Keratinocyte (primary cell): Measurements from ENCODE around the gene SAMD4A. TPM values are rescaled to one million over a fixed set of nuclear protein-coding genes. Genes with fewer than 3 reads are reported as not detected.
"Not testable (repeated sequence)": the region's sequence is repeated elsewhere in the genome, so short reads cannot be mapped to it uniquely, and the experiment has no call there.

ENCODE experiments used
- DNase-seq: peaks from one replicate; pipeline ENCODE4 v3.0.0-alpha.2; 2011; ENCODE audit warnings: low read depth, missing footprints, low spot score
- FAIRE-seq: peaks from 2 replicates; lab custom pipeline; 2011; peaks lifted over from hg19 to GRCh38; lab: Jason Lieb, UNC
- H2AFZ ChIP-seq: 2 replicates; pipeline ENCODE4 v1.6.0; 2012; ENCODE audit warnings: low read length, control low read depth, inconsistent platforms; ENCODE audit not compliant: control insufficient read depth
- H3K27ac ChIP-seq: 2 replicates; pipeline ENCODE4 v1.5.1; 2011; ENCODE audit warnings: low read length; ENCODE audit not compliant: control insufficient read depth, insufficient read depth
- H3K27me3 ChIP-seq: 3 replicates; pipeline ENCODE4 v1.6.0; 2011; ENCODE audit warnings: low read length; ENCODE audit not compliant: control insufficient read depth, insufficient read depth; ENCODE audit errors: extremely low read depth
- H3K36me3 ChIP-seq, 2 experiments: 2 replicates in 1 of 2; 3 replicates in 1 of 2; pipeline ENCODE4 v1.5.1; 2011; ENCODE audit warnings: low read length in 2 of 2, mild to moderate bottlenecking in 1 of 2; ENCODE audit not compliant: control insufficient read depth in 2 of 2, insufficient read depth in 2 of 2; ENCODE audit errors: extremely low read depth in 1 of 2
- H3K4me1 ChIP-seq: 3 replicates; pipeline ENCODE4 v1.5.1; 2011; ENCODE audit warnings: low read length; ENCODE audit not compliant: control insufficient read depth, insufficient read depth; ENCODE audit errors: extremely low read depth
- H3K4me2 ChIP-seq: 3 replicates; pipeline ENCODE4 v1.6.0; 2011; ENCODE audit warnings: low read depth, low read length; ENCODE audit not compliant: control insufficient read depth, insufficient read depth; ENCODE audit errors: extremely low read depth
- H3K4me3 ChIP-seq, 3 experiments: fragments of 200-600 bp in 1 of 3; sonication (generic) in 1 of 3; 2 replicates in 2 of 3; 3 replicates in 1 of 3; pipeline ENCODE4 v1.5.1; 2011 to 2016; ENCODE audit warnings: low read length in 3 of 3, mild to moderate bottlenecking in 3 of 3, control low read depth in 2 of 3, inconsistent platforms in 1 of 3, low read depth in 1 of 3, mixed read lengths in 1 of 3, mixed run types in 1 of 3, moderate library complexity in 1 of 3; ENCODE audit not compliant: control insufficient read depth in 2 of 3, insufficient read depth in 2 of 3; ENCODE audit errors: extremely low read depth in 1 of 3
- H3K79me2 ChIP-seq: 2 replicates; pipeline ENCODE4 v1.6.0; 2012; ENCODE audit warnings: low read length; ENCODE audit not compliant: control insufficient read depth, insufficient read depth
- H3K9ac ChIP-seq: 3 replicates; pipeline ENCODE4 v1.6.0; 2011; ENCODE audit warnings: low read length; ENCODE audit not compliant: control insufficient read depth, insufficient read depth; ENCODE audit errors: extremely low read depth
- H3K9me1 ChIP-seq: 3 replicates; pipeline ENCODE4 v1.6.0; 2011; ENCODE audit warnings: low read length; ENCODE audit not compliant: control insufficient read depth, insufficient read depth; ENCODE audit errors: extremely low read depth
- H3K9me3 ChIP-seq: 2 replicates; pipeline ENCODE4 v1.5.1; 2012; ENCODE audit warnings: low read depth, low read length; ENCODE audit not compliant: control insufficient read depth
- H4K20me1 ChIP-seq: 3 replicates; pipeline ENCODE4 v1.6.0; 2011; ENCODE audit warnings: low read length; ENCODE audit not compliant: control insufficient read depth, insufficient read depth; ENCODE audit errors: extremely low read depth
- CTCF ChIP-seq, 3 experiments: IDR thresholded peaks in 1 of 3; conservative IDR thresholded peaks in 1 of 3; optimal IDR thresholded peaks in 1 of 3; 2 replicates in 2 of 3; 3 replicates in 1 of 3; pipeline versions ENCODE3 to v1.5.1; 2011; ENCODE audit warnings: low read length in 3 of 3, mild to moderate bottlenecking in 3 of 3, moderate library complexity in 2 of 3, control low read depth in 1 of 3, inconsistent platforms in 1 of 3; ENCODE audit not compliant: insufficient read depth in 2 of 3; ENCODE audit errors: extremely low read depth in 1 of 3
- EZH2 ChIP-seq: IDR thresholded peaks from one replicate; pipeline ENCODE4 v1.6.1; 2012; ENCODE audit warnings: inconsistent platforms, mild to moderate bottlenecking, low read length, moderate library complexity
- dilution Hi-C: fragments of 300-500 bp; cut with MboI; formaldehyde crosslinking; loops from one replicate; pipeline ENCODE4 v1.7.0; 2020; ENCODE audit warnings: low sequenced_read_pairs; ENCODE audit not compliant: extremely low pct_ligation_motif_present
- polyA plus RNA-seq, 5 experiments: library from polyadenylated mRNA; depleted of rRNA in 3 of 5; stranded (reverse) in 3 of 5; stranded (forward) in 1 of 5; unstranded in 1 of 5; fragments of >200 nt; gene quantifications; 1 replicate in 1 of 5; 2 replicates in 3 of 5; 3 replicates in 1 of 5; pipeline versions ENCODE4 v1.2.1 to v1.2.3, GENCODE V29; 2011 to 2012; ENCODE audit warnings: missing spikeins in 2 of 5, low read depth in 1 of 5, low replicate concordance in 1 of 5

The SAMD4A gene
- polyA plus RNA-seq, 1 donor (not counting 4 experiments of a cell fraction or from before 2014, with no cell fraction given) = 16.2 TPM

- dilution Hi-C loops = no loop called here
- Histone ChIP-seq H3K79me2 (no peaks in the 10 kb centered on the region), H3K27me3 (no peaks in the 10 kb centered on the region), H3K9me1 (no peaks in the 10 kb centered on the region), H3K27ac (no peak overlapping the region), H3K9ac (no peak overlapping the region), H4K20me1 (no peaks in the 10 kb centered on the region), H3K4me1 (peaks cover 14% of the 10 kb centered on the region), H3K9me3 (no peaks in the 10 kb centered on the region), H3K4me3 (no peak overlapping the region), H2AFZ (no peak overlapping the region), H3K36me3 (no peaks in the 10 kb centered on the region), H3K4me2 (no peak overlapping the region)
- FAIRE-seq = no peak
- no peak for DNase-seq
- no peak for TF ChIP-seq EZH2
These were observed 230.6 kb downstream of the SAMD4A start for GRCh38 chr14:54797556-54797955.

GRCh38 chr14:54797986-54798385 is 231.1 kb downstream of the SAMD4A start:
- Histone ChIP-seq H3K4me2 (no peak overlapping the region), H3K27ac (no peak overlapping the region), H3K79me2 (no peaks in the 10 kb centered on the region), H3K9ac (no peak overlapping the region), H3K9me3 (no peaks in the 10 kb centered on the region), H3K36me3 (no peaks in the 10 kb centered on the region), H2AFZ (no peak overlapping the region), H3K4me3 (no peak overlapping the region), H3K4me1 (peaks cover 14% of the 10 kb centered on the region), H3K9me1 (no peaks in the 10 kb centered on the region), H4K20me1 (no peaks in the 10 kb centered on the region), H3K27me3 (no peaks in the 10 kb centered on the region)
- dilution Hi-C loops = no loop called here
- DNase-seq (no peak), FAIRE-seq (no peak)
- TF ChIP-seq CTCF (optimal IDR thresholded peaks at IDR 0.05 in 1 of 3, IDR thresholded peaks at IDR 0.05 in 1 of 3, conservative IDR thresholded peaks at IDR 0.05 in 1 of 3; ENCODE audit: extremely low read depth in 1 of 3, insufficient read depth in 2 of 3, low read length in 3 of 3) = no peak
- TF ChIP-seq EZH2 = no peak

GRCh38 chr14:54798465-54799124 is 231.7 kb downstream of the SAMD4A start:
- H3K4me3 ChIP-seq = no peak overlapping the region
- H3K79me2 ChIP-seq = no peaks in the 10 kb centered on the region
- H3K9me1 ChIP-seq = no peaks in the 10 kb centered on the region
- TF ChIP-seq EZH2 (no peak), CTCF (optimal IDR thresholded peaks at IDR 0.05 in 1 of 3, IDR thresholded peaks at IDR 0.05 in 1 of 3, conservative IDR thresholded peaks at IDR 0.05 in 1 of 3; ENCODE audit: extremely low read depth in 1 of 3, insufficient read depth in 2 of 3, low read length in 3 of 3) (no peak)
- H3K4me2 ChIP-seq = no peak overlapping the region
- no peaks in the 10 kb centered on the region for H4K20me1 ChIP-seq
- FAIRE-seq (no peak), DNase-seq (no peak)
- dilution Hi-C loops = no loop called here
- peaks cover 14% of the 10 kb centered on the region for H3K4me1 ChIP-seq
- no peak overlapping the region for H3K27ac ChIP-seq
- no peak overlapping the region for H3K9ac ChIP-seq
- H3K27me3 ChIP-seq = no peaks in the 10 kb centered on the region
- H3K36me3 ChIP-seq = no peaks in the 10 kb centered on the region
- H3K9me3 ChIP-seq = no peaks in the 10 kb centered on the region
- no peak overlapping the region for H2AFZ ChIP-seq

GRCh38 chr14:54801482-54801881 is 234.6 kb downstream of the SAMD4A start:
- H3K9me3 ChIP-seq, H2AFZ ChIP-seq, H3K27me3 ChIP-seq, H3K4me3 ChIP-seq, H3K36me3 ChIP-seq, H4K20me1 ChIP-seq, H3K9me1 ChIP-seq, H3K79me2 ChIP-seq, dilution Hi-C loops, H3K9ac ChIP-seq, DNase-seq, FAIRE-seq, H3K27ac ChIP-seq, H3K4me2 ChIP-seq: not testable (repeated sequence)
- H3K4me1 ChIP-seq = peaks cover 33% of the 10 kb centered on the region
